Caki2 (cell line): Measurements from ENCODE around the gene MRM2. TPM values are rescaled to one million over a fixed set of nuclear protein-coding genes. Genes with fewer than 3 reads are reported as not detected.
A peak's percentile ranks its signal among the peaks of the same experiment; 100 is the strongest.

Experiments used
- DNase-seq: peaks from one replicate; pipeline ENCODE4 v3.0.0-alpha.2; 2015; ENCODE audit warnings: low read depth
- in situ Hi-C: cut with HindIII; loops from 2 replicates; pipeline ENCODE4 v1.10.0; 2016; ENCODE audit warnings: low sequenced_read_pairs, low pct_unique_long_range_greater_than_20kb, mixed read lengths
- total RNA-seq: library from RNA; depleted of rRNA; stranded (reverse); fragments of >200 nt; shearing (Covaris generic); gene quantifications from 2 replicates; pipeline ENCODE4 v1.2.3, GENCODE V29; 2014; ENCODE audit warnings: low replicate concordance

The MRM2 gene
- total RNA-seq, 1 experiment from 2014 or later, result 54.2 TPM

DNA sequence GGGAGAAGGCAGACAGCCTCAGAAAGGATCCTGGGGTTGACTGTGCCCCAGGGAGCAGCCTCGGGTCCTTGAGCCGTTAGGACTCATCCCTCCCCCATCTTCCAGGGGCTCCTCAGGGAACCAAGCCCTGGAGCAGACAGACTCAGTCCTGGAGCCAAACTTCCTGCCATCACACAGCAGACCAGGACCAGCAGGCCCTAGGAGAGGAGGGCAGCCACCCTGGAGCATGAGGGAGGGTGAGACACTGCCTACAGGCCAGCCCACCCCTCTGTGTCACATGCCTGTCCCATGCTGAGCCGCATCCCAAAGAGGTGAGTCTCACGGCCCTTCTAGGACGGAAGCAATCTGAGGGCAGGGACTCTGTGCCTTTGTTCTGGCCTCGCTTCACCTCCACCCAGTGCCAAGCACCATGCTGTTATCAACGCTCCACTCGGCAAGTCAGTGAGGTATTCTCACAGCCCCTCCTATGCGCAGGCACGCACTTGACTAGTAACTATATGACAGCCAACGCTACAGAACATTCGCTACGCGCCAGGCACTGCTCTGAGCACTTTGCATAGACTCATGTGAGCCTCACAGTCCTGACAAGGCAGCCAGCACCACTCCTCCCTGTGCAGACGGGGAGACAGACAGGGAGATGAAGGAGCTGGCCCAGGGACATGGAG is 28.3 kb downstream of the MRM2 start:
- no peak for DNase-seq
- in situ Hi-C loops, result no loop called here

DNA sequence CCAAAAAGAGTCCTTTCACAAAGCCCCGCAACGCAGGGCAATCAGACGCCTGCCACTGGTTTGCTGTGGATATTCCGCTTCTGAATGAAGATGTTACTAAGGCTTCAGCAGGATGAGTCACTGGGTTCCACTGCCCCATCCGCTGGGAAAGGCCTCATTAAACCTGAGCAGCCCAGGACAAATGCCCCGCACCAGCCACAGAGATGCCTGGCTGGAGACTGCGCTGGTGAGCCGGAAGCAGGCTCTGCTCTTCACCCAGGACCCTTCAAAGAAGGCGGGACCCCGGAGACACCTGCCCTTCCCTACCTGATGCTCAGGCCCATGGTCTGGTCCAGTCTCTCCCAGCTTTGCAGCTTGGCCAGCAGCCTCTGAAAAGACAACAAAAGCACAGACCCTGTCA is 29.1 kb downstream of the MRM2 start:
- in situ Hi-C loops, result no loop called here
- no peak for DNase-seq

- in situ Hi-C loops, result no loop called here
- no peak for DNase-seq
Measured at GRCh38 chr7:2211926-2212325, 30.1 kb downstream of the MRM2 start.

GRCh38 chr7:2211259-2211880 is 30.6 kb downstream of the MRM2 start:
- DNase-seq, result no peak
- in situ Hi-C loops, result no loop called here

GRCh38 chr7:2210551-2211258 is 31.3 kb downstream of the MRM2 start:
- in situ Hi-C loops, result no loop called here
- DNase-seq, result no peak

DNA sequence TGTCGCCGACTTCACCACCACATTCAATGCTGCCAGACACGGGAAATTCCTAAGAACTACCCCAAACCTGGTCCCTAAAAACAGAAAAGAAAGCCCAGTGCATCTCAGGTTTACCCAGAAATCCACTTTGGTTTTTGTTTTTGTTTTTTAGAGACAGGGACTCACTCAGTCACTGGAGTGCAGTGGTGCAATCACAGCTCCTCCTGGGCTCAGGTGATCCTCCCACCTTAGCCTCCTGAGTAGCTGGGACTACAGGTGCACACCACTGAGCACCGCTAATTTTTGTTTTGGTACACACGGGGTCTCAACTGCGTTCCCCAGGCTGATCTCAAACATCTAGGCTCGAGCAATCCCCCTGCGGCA is 32.1 kb downstream of the MRM2 start:
- in situ Hi-C loops, result no loop called here

DNA sequence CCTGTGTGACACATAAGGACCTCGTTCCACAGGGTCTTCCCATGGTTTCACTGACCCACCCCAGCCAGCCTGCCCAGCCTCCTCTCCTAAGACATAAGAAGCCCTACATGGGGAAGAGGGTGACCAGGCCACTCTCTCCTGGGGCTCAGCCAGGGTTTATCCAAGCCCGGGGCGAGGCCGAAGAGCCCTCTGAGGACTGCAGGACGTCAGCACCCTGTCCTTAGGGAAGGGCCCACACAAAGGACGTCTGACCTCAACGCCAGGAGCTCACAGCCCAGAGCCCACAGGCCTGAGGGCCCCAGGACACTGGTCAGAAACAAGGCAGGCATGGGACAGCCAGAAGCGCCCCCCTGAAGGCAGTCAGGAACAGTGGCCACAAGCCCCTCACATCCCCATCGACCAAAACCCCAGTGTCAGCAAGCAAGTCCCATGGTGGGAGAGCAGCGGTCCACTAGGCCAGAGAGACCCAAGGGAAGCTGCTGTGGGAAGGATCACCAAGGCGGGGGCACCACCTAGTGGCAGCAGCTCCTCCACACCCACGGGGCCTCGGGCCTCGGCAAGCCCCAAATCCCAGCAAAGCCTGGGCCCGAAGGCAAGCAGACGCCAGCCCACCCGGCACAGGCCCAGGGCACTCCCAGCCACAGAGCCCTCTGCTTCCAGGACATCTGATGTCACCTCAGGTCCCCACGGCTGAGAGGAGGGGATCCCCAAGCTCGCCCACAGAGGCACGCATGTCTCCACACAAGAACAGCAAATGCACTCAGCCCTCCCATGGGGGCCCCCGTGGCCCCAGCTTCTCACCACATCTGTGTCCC is 32.7 kb downstream of the MRM2 start:
- DNase-seq, result peak; percentile 39
- in situ Hi-C loops, result no loop called here

More for the DNA sequence above, 32.1 kb downstream of the MRM2 start:
- DNase-seq, result no peak

- in situ Hi-C loops, result no loop called here
- no peak for DNase-seq
Measured at GRCh38 chr7:2208712-2209111, 33.3 kb downstream of the MRM2 start.

- in situ Hi-C loops, result no loop called here
- DNase-seq, result no peak
Measured at GRCh38 chr7:2205036-2205780, 36.8 kb downstream of the MRM2 start.

DNA sequence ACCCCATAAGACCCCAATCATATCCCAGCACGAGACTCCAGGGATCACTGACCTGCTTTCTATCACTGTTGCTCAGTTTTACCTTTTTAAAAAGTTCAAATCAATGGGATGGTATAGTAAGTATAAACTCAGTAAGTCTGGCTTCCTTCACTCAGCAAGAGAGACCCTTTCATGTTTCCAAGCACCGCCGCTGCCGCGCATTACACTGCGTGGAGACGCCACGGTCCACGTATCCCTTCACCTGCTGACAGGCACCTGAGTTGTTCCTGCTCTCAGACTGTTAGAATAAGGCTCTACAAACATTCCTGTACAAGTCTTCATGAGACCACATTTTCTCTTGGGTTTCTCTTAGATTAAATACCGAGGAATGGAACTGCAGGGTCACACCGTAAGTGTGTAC is 37.6 kb downstream of the MRM2 start:
- DNase-seq, result no peak
- in situ Hi-C loops, result no loop called here

- DNase-seq, result no peak
- in situ Hi-C loops, result no loop called here
Measured at GRCh38 chr7:2203766-2204300, 38.2 kb downstream of the MRM2 start.

DNA sequence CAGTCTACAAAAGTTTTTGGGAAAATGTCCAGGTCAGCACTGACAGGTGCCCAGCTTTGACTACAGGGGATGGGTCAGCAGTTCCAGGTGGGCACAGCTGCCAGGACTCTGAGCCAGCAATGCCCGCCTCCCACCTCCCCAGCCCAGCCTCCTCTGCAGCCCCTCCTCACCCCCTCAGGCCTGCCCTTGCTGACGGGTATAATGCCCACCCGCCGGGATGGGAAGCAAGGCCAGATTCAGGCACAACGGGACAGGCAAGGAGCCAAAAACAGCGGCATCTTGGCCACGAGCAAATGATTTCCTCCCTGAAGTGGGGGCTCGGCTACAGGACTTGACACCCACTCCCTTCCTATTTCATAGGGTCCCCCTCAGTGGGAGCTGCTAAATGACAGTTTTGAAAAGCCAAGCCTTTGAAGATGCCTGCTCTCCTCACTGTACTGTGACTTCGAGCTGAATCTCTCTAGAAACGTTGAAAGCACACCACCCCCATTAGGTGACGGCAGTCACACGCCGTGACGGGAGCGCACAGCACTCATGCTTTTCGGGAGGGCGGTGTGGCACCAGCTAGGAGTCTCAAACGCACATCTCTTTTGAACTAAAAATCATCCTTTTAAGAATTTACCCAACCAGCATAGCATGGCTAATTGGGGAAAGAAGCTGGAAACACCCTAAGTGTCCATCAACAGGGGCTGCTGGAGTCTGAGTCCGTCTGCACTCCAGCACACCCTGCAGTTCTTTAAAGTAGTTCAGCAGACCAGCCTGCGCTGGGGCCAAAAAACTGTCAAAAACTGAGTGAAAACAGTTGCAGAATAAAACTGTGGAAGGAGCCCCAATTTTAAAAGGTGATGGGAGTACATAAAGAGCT is 38.9 kb downstream of the MRM2 start:
- in situ Hi-C loops, result no loop called here

GRCh38 chr7:2202361-2202761 is 39.6 kb downstream of the MRM2 start:
- in situ Hi-C loops, result no loop called here
- no peak for DNase-seq

More for the DNA sequence above, 38.9 kb downstream of the MRM2 start:
- no peak for DNase-seq

GRCh38 chr7:2201686-2202360 is 40.2 kb downstream of the MRM2 start:
- in situ Hi-C loops, result no loop called here
- no peak for DNase-seq

DNA sequence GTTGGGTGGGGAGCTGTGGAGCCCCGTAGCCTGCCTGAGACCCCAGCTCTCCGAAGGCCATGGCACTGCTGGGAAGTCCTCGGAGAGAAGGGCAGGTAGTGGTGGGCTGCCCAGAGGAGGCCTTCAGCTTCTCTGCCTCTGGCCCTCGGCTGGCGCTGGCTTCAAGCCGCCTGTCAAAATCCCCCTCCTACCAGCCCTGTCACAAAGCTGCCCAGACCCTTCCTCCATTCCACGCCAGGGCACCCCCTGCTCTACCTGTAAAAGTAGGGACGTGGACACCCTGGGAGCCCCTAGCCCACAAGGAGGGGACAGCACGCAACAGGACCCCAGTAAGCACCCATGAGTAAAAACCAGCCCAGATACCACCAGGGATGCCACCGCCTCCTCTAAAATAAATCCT is 40.9 kb downstream of the MRM2 start:
- DNase-seq, result no peak
- in situ Hi-C loops, result no loop called here

DNA sequence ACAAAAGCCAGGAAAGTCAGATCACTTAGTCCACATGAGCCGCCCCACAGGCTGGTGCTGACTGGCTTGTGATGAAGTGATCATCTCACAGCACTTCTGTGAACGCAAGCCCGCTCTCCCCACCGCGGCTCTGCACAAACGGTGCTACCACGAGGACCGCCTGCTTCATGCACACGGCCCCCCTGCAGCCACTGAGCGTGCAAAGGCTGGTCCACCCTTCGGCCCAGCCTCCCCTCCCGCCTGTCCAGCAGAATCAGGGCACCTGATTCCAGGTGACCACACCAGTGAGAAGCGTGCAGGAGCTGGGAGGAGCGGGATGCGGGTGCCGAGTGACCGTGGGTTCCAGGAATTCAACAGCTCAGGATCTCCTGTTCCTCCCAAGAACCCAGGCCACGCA is 41.4 kb downstream of the MRM2 start:
- DNase-seq, result no peak
- in situ Hi-C loops, result no loop called here
